DMS53 treated with DMSO at 0.1 percent for 48 hours (cell line): ENCODE data around the gene CAPN14.
"Not testable (repeated sequence)": the region's sequence is repeated elsewhere in the genome, so short reads cannot be mapped to it uniquely, and the experiment has no call there.

ENCODE experiments used
- DNase-seq: peaks from one replicate; lab custom pipeline; 2025; ENCODE audit not compliant: unreplicated experiment; lab: John Stamatoyannopoulos, UW

CAPN14 gene

DNA sequence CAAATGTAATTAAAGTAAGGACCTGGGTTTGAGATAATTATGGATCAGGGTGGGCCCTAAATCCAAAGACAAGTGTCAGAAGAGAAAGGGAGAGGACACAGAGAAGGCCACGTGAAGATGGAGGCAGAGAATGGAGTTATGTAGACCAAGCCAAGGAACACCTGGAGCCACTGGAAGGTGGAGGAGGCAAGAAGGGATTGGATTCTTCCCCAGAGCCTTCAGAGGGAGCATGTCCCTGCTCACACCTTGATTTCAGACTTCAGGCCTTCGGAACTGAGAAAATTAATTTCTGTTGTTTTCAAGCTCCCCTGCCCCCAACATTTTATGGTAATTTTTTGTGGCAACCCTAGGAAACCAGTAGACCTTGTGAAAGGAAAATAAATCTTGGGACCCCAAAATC, 19.6 kb downstream of the CAPN14 start:
- no peak for DNase-seq

GRCh38 chr2:31197166-31197565, 20.1 kb downstream of the CAPN14 start:
- DNase-seq: no peak

GRCh38 chr2:31196622-31197021, 20.7 kb downstream of the CAPN14 start:
- no peak for DNase-seq

GRCh38 chr2:31193806-31194205, 23.5 kb downstream of the CAPN14 start:
- no peak for DNase-seq

- DNase-seq: no peak
These were observed 24.4 kb downstream of the CAPN14 start for GRCh38 chr2:31192851-31193392.

DNA sequence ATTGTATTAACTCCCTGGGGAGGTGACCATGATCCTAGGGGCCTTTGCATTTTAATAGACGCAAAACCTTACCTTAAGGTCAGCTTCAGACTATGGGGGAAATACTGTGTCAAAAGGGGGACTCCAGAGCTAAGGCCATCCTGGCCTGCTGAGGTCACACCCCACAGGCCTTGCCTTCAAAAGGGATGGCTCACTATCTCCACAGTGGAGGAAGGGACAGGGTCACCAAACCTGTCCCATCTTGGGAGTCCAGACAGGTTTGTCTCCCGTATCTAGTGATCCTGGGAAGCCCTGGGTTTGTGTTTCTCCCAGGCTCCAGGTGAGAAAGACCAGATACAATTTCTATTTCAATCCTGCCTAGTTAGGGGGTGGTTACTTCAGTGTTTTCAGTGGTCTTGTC, 24.9 kb downstream of the CAPN14 start:
- no peak for DNase-seq

DNA sequence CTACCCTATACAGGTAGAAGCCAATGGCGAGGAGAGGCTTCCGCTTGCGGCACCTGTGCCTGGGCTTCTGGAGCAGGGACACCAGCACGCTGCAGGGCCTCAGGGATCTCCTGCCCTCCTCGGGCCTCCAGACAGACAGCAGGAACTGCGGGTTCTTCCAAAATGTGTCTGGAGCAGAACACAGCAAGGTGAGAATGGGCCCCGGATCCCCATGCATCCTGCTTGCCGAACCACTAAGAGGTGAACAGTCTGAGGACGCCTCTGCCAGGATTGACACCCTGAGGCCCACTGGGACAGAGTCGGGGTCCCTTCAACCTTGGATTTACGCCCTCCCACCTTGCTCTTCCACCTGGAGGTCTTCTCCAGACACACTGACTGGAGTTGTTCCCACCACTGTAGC, 25.4 kb downstream of the CAPN14 start:
- DNase-seq: no peak

- DNase-seq: no peak
These were observed 27.1 kb downstream of the CAPN14 start for GRCh38 chr2:31190188-31190587.

GRCh38 chr2:31189141-31189540, 28.2 kb downstream of the CAPN14 start:
- no peak for DNase-seq

DNA sequence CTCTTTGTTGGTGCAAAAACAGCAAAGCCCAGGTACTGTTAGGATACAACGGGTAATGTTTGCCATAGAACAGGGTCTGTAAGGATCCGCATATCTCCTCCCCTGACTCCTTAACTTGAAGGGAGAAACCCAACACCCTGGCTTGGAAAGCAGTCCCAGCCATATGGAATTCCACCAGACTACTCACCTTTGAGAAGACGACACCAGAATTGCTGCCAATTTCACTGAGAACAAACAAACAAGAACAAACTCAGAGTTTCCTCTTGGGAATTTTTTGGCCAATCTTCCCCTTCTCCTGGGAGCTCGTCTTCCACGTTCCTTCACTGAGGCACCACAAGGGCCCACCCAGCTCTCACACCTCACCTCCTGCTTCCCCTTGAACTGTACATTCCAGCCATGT, 29.2 kb downstream of the CAPN14 start:
- no peak for DNase-seq

DNA sequence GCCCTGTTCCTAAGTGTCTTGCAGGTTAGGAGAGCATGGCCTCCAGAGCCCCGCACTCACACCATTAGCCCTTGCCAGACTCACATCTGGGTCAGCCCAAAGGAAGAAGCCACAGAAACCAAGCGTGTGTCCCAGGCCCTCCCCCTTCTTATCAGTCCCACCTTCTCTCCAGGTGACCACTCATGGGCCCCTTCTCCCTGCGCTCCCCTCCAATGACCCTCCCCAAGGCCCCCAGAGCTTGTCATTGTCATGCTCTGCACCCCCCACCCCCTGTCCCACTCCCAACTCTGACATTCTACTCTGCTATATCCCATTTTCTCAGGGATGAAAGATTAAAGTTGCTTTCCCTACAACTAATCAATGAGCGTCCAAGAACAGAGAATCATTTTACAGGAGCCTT, 30.1 kb downstream of the CAPN14 start:
- DNase-seq: no peak

DNA sequence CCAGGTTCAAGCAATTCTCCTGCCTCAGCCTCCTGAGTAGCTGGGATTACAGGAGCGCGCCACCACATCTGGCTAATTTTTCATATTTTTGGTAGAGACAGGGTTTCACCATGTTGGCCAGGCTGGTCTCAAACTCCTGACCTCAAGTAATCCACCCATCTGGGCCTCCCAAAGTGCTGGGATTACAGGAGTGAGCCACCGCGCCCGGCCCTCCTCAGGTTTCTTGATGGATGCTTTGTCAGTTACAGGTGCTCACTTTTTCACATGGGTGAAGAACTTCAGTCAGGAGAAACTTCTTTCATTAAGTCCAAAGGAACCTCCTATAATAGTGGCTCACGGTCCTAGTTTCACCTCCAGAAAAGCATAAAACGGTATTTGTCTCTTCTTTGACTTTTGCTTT, 33.3 kb downstream of the CAPN14 start:
- DNase-seq: not testable (repeated sequence)

DNA sequence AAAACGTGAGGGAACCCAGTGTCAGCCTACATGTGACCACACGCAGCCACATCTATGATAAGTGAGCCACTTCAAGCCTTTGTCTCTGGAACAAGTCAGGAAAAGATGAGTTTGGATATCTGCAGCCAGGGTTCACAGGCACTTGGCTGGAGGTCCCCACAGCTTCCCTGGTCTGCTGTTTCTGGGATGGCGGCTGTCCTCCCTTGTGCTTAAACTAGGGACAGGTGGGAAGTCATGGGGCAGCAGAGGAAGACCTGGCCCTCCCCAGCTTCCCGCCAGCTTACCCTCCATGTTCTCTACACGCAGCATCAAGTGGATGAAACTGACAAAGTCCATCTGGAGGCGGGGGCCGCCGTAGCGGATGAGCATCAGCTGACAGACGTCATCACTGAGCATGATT, 40.6 kb downstream of the CAPN14 start:
- no peak for DNase-seq

GRCh38 chr2:31171142-31171541, 46.2 kb downstream of the CAPN14 start:
- DNase-seq: no peak

DNA sequence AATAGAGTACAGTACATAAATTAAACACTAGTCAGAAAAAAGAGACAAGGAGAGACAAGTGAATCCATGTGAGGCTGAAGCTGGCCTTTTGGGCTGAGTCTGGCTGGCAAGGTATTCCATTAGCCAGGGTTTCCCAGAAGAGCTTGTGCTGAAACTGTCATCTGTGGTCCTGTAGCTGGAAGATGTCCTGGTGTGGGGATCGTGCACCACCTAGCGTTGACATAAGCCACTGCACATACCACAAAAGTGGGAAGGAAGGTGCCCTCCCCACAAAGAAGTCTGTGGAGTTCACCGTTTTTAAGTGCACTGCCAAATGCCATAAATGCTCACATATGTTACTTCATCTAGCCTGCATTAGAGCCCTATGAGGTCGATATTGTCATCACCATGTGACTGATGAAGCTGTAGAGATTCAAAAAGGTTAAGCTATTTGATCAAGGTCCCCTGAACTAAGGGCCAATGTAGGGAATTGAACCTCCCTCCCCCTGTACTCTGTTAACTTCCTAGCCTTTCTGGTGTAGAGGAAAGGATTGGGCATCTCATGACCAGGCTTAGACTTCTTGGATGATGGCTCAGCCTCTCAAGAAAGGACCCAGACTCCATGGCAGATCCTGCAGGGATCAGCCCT, 47.1 kb downstream of the CAPN14 start:
- DNase-seq: peak; percentile 61

DNA sequence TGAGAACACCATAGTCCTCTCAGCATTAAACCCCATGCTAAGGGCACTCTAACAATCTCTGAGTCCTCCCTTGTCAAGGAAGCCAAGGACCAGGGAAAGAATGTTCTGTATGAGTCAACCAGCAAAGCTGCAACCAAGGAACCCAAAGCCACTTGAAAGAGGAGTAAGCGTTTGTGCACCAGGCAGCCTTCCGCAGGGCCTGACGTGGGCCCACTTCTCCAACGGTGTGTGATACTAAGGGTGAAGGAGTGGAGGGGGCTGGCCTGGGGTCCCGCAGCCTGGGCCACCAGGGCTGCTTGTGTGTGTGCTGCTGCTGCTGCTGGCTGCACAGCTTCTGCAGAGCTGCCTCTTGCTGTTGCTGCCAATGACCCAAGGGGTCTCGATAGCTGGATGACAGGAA, 49.0 kb downstream of the CAPN14 start:
- no peak for DNase-seq

DNA sequence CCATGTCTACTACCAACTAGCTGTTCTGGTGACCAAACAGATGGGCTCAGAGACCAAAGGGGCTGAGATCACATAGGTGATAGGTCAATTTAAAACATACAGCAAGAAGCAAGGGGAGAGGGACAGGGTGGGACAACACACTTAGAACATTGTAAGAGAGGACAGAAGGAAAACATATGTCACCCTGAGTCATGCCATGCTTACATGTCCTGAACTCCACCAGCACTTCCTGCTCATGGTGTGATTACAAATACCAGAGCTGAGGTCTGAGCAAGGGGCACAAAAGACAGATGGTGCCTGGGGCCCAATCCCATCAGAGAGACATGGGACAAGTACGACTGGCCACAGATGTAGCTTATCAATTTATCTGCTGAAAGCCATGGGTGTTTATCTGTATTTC, 50.4 kb downstream of the CAPN14 start:
- DNase-seq: no peak

GRCh38 chr2:31163011-31163539, 54.2 kb downstream of the CAPN14 start:
- no peak for DNase-seq

- no peak for DNase-seq
These were observed 55.7 kb downstream of the CAPN14 start for GRCh38 chr2:31161637-31162036.

- DNase-seq: no peak
These were observed 65.8 kb downstream of the CAPN14 start for GRCh38 chr2:31151501-31151900.

- DNase-seq: no peak
These were observed 67.1 kb downstream of the CAPN14 start for GRCh38 chr2:31150120-31150670.

- no peak for DNase-seq
These were observed 68.8 kb downstream of the CAPN14 start for GRCh38 chr2:31148514-31148913.

GRCh38 chr2:31147645-31148044, 69.7 kb downstream of the CAPN14 start:
- no peak for DNase-seq
